G401 (cell line): ENCODE results near the gene INTS1. TPM values are rescaled to one million over a fixed set of nuclear protein-coding genes. Genes with fewer than 3 reads are reported as not detected.
A peak's percentile ranks its signal among the peaks of the same experiment; 100 is the strongest.

Source experiments
- DNase-seq: peaks from one replicate; pipeline ENCODE4 v3.0.0-alpha.2; 2015; ENCODE audit warnings: low spot score
- in situ Hi-C: cut with HindIII; loops from 2 replicates; pipeline ENCODE4 v1.10.0; 2016; ENCODE audit warnings: low sequenced_read_pairs, mixed read lengths
- total RNA-seq: library from RNA; depleted of rRNA; stranded (reverse); fragments of >200 nt; shearing (Covaris generic); gene quantifications from 2 replicates; pipeline ENCODE4 v1.2.3, GENCODE V29; 2014

INTS1 gene
- total RNA-seq, 1 experiment from 2014 or later: 104 TPM

DNA sequence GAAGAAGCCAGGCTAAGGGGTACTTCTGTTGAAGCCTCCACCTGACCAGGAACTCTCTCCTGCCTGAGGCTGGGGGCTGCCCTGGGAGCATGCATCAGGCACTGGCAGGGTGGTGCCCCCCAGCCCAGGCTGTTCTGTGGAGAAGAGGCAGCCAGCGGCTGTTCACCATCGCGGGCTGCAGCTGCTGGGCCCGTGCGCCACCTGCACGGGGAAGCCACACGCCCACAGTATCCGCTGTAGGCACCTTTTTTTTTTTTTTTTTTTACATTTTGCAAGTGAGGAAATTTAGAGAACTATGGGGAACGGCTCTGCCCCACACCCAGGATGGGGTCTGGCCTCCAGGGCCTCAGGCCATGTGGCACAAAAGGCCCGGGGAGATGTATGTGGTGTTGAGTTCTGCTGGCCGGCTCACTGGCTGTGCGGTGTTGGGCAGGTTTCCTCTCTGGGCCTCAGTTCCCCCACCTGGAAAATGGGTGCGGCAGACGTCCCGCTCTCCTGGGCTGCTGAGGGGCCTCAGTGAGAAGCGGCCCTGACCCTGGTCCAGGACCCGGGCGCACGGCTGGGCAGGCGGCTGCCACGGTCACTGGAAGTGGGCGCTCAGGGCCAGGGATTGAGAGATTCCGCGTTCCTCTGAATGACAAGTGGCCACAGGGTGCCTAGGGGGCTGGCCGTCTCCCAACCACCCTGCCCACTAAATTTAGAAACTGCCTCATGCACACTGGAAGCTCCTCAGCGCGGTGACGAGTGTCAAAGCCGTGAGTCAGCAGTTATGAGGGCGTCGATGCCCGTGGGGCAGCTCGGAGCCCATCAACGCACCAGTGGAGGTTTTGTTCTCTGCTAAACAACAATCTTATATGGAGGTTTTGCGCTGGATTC lies 8.8 kb upstream of the INTS1 start:
- DNase-seq: no peak
- in situ Hi-C loops: no loop called here

GRCh38 chr7:1511444-1512422 lies 7.5 kb upstream of the INTS1 start:
- in situ Hi-C loops: no loop called here
- DNase-seq: no peak

DNA sequence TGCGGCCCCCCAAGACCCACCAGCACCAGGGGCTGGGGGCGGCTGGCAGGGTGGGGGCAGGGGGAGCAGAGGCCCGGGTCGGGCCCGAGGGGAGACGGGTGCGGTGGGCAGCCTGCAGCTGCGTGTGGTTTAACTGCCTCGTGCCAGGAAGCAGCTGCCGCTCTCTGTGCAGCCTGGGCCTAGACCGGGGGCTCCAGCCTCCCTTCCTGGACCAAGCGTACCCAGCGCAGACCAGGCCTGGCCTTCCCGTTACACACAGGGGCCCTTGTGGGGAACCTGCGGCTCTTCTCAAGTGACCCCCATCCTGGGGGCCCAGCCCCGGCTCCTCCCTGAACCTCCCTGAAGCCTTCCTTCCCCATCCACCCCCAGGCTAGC lies 6.6 kb upstream of the INTS1 start:
- in situ Hi-C loops: no loop called here

DNA sequence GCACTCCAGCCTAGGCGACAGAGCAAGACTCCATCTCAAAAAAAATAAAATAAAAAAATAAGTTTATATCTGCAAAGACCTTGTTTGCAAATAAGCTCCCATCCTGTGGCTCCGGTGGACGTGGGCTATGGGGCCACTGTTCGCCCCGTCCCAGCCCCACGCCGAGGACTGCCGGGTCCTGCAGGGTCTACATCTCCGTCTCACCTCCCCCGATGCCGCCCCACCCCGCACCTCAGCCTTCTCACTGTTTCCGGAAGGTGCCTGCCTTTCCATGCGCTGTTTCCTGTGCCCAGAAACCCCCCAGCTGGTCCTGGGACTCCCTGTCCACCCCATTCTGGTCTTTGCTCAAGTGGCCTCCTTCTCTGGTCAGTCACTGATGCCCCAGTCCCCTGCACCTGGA lies 5.0 kb upstream of the INTS1 start:
- in situ Hi-C loops: no loop called here
- no peak for DNase-seq

More for the DNA sequence above, 6.6 kb upstream of the INTS1 start:
- no peak for DNase-seq

DNA sequence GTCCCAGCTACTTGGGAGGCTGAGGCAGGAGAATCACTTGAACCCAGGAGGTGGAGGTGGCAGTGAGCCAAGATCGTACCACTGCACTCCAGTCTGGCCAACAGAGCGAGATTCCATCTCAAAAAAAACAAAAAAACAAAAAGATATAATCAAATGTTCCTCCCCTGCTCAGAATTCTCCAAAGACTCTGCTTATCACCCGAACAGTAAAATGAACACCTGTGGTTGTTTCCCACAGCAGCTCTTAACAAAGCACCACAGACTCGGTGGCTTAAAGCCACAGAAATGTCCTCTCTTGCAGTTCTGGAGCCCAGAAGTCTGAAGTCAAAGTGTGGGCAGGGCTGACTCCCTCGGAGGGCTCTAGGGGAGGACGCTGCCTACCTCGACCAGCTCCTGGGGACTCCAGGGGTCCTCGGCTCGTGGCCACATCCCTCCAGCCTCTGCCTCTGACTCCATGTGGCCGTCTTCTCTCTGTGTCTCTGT lies 4.1 kb upstream of the INTS1 start:
- in situ Hi-C loops: no loop called here
- no peak for DNase-seq

DNA sequence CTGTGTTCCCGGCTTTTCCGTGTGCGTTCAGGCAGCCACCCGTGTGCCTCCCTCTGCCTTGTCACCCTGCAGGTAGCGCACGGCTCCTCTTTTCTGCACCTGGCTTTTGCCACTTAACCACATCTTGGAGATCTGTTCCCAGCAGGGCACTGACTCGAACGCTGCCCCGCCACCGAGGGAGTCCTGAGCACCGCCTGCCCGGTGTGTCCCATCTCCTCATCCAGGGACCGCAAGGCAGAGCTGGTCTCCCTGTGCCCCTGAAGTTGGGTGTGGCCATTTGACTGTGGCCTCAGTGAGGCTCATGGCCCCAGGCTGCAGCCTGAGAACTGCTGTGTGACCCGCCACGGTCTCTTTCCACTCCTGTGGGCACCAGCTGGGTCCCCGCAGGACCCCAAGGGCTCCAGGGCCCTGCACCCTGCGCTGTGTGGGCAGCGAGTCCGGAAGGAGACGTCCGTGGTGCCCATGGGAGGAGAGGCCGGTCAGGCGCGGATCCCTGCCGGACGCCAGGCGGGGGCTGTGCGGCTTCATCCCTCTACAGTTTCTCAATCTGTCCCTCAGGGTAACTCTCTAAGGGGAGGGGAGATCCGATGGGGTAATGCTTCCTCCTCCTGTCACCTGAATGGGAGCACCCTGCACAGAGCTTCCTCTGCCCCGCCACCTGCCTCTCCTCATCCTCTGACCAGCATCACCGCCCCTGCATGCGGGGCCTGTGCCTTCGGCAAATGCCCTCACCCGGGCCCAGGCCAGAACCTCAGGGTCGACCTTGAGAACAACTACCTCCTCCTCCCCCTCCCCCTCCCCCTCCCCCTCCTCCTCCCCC lies 1.8 kb upstream of the INTS1 start:
- in situ Hi-C loops: no loop called here
- peak; percentile 17 for DNase-seq

DNA sequence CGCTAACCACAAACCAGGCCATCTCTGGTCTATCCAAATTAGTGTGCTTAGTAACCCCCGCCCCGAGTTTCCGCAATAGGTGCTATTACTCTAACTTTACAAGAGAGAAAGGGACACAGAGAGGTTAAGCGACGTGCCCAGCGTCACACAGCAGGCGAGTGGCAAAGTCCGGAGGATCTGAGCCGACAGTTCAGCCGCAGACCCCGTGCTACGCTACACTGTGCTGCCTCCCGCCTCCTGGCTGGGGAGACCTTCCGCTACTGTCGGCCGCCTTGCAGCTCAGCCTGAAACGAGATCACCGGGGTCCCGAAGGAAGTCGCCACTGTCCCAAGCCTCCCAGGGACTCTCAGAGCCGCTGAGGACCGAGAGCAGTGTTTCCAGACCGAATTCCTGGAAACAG lies 799 bp downstream of the INTS1 start:
- no peak for DNase-seq
- in situ Hi-C loops: no loop called here

DNA sequence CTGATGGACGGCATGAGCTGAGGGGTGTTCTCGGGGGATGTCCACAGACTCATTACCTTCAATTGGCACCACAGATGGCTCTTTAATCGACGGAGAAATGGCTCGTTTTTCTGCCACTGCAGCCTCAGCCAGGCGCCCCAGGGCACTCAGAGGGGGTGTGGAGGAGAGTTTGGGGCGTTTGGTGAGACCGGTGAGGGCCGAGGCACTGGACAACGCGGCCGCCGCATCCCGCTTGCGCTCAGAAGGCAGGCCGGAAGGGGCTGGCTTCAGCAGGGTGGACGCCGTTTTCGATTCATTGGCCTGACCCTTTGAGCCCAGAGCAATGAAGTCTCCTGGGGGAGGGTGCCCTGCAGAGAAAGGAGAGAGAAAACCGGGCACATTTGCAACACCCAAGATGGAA lies 1.3 kb downstream of the INTS1 start:
- DNase-seq: no peak
- in situ Hi-C loops: no loop called here

- in situ Hi-C loops: no loop called here
- DNase-seq: no peak
Observed at GRCh38 chr7:1501487-1502270, 2.5 kb downstream of the INTS1 start.

- DNase-seq: no peak
- in situ Hi-C loops: no loop called here
Observed at GRCh38 chr7:1500064-1500807, 4.0 kb downstream of the INTS1 start.

DNA sequence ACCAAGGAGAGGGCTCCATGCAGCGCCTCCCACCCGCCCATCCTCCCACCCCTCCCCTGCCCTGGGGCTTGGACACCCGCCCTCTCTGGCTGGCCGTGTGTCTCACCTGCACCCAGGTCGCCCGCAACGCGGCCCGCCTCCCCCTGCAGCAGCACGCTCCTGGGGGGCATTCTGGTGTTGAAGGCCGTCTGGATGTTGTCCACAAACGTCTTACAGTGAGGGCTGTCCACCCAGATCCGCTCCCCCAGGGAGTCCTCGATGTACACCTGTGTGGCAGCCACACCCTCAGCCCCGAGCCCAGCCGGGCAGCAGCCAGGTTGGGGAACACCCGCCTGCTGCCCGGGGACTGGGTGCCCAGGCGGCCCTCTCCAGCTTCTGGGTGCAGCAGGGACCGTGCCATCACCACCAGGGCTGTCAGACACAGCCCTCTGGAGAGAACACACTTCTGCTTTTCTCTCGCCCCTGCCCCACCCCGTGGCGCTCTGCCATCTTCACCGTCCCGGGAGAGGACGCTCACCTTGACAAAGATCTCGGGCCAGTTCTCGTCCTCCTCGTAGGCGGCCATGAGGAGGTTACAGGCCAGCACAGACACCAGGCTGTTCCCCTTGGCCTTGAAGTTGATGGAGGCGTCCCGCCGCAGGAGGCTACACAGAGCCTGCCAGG lies 4.7 kb downstream of the INTS1 start:
- in situ Hi-C loops: no loop called here

GRCh38 chr7:1498370-1499305 lies 5.6 kb downstream of the INTS1 start:
- DNase-seq: no peak
- in situ Hi-C loops: no loop called here

More for the DNA sequence above, 4.7 kb downstream of the INTS1 start:
- no peak for DNase-seq

- DNase-seq: no peak
Observed at GRCh38 chr7:1497293-1497927, 6.8 kb downstream of the INTS1 start.

DNA sequence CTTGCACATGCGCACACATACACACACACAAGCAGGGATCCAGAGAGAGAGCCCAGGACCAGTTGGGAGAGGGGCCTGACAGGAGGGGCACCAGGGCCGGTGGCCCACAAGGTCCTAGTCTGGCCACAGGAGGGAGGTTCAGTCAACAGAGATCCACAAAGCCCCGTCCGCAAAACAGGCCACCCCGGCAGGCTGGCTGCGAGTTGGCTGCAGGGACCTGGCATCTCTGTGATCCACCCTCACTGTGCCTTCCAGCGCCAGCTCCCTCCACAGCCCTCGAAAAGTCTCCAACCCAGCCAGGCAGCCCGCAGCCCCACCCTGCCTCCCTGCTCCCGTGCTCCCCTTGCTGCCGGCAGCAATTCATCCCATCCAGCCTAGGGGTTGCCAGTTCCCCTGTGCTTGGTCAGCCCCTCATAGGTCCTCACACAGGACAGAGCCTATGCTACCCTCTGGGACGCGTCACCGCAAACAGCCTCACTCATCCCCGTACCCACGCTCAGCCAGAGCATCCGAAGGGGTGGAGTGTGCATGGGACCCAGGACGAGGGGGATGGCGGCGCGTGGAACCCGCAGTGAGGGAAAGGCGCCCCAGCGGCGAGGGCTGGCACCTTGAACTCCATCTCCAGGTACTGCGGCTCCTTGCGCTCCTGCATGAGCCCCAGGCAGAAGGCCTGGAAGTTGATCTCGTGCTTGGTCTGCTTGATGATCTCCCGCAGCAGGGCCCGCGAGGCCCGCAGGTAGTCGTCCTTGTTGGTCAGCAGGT lies 7.5 kb downstream of the INTS1 start:
- DNase-seq: no peak
- in situ Hi-C loops: no loop called here

More at GRCh38 chr7:1497293-1497927, 6.8 kb downstream of the INTS1 start:
- in situ Hi-C loops: no loop called here
